ENCODE data around the gene SNN.

SNN gene

GRCh38 chr16:11668623-11669379, 546 bp downstream of the SNN start:
- DNase-seq, result no peak

- peak; percentile 12 to 21 for DNase-seq
Observed at GRCh38 chr16:11669380-11670146, 1.3 kb downstream of the SNN start.

- DNase-seq, result no peak
Observed at GRCh38 chr16:11670171-11671131, 2.2 kb downstream of the SNN start.

GRCh38 chr16:11671271-11671670, 3.0 kb downstream of the SNN start:
- DNase-seq, result no peak

GRCh38 chr16:11671676-11672075, 3.4 kb downstream of the SNN start:
- no peak for DNase-seq

- peak; percentile 16 to 23 for DNase-seq
Observed at GRCh38 chr16:11672206-11673090, 4.2 kb downstream of the SNN start.

GRCh38 chr16:11673091-11674000, 5.1 kb downstream of the SNN start:
- no peak for DNase-seq

GRCh38 chr16:11674001-11674817, 6.0 kb downstream of the SNN start:
- no peak for DNase-seq

GRCh38 chr16:11674818-11675560, 6.7 kb downstream of the SNN start:
- DNase-seq, result no peak

- DNase-seq, result no peak
Observed at GRCh38 chr16:11675561-11676511, 7.6 kb downstream of the SNN start.

GRCh38 chr16:11676799-11677198, 8.5 kb downstream of the SNN start:
- DNase-seq, result no peak

- DNase-seq, result no peak
Observed at GRCh38 chr16:11677451-11677951, 9.2 kb downstream of the SNN start.

- DNase-seq, result no peak
Observed at GRCh38 chr16:11677959-11678881, 10.0 kb downstream of the SNN start.

- DNase-seq, result no peak
Observed at GRCh38 chr16:11679250-11679649, 11.0 kb downstream of the SNN start.

GRCh38 chr16:11679941-11680911, 12.0 kb downstream of the SNN start:
- DNase-seq, result no peak

Data from Kasumi-1 (cell line).